OCI-LY7 (cell line): Measurements from ENCODE around the gene AKR1C4. TPM values are rescaled to one million over a fixed set of nuclear protein-coding genes. Genes with fewer than 3 reads are reported as not detected.

Experiments
- BruUV-seq: library from RNA; stranded (reverse); fragments of 400-500 nt; replicated peaks from 2 replicates; lab custom pipeline; 2021; lab: Mats Ljungman, UMichigan
- CTCF ChIA-PET: fragments of 300-600 bp; sonication (Branson Sonifier 250); formaldehyde crosslinking; loops from one replicate; lab custom pipeline; 2022; ENCODE audit warnings: antibody characterized with exemption; ENCODE audit not compliant: unreplicated experiment; lab: Charles Lee
- POLR2A ChIA-PET: fragments of 300-600 bp; sonication (Branson Sonifier 250); formaldehyde crosslinking; loops from one replicate; lab custom pipeline; 2022; ENCODE audit warnings: antibody characterized with exemption; lab: Charles Lee
- DNase-seq: peaks from one replicate; pipeline ENCODE4 v3.0.0-alpha.2; 2015; ENCODE audit warnings: low spot score
- H2AFZ ChIP-seq: fragments of 200-600 bp; sonication (generic), shearing (Covaris generic); 2 replicates; pipeline ENCODE4 v1.6.1; 2014; ENCODE audit warnings: mild to moderate bottlenecking, antibody characterized with exemption, low read length, moderate library complexity
- H3K27ac ChIP-seq: fragments of 200-600 bp; sonication (generic); 2 replicates; pipeline ENCODE4 v1.5.1; 2014; ENCODE audit warnings: mixed run types, low read depth, mild to moderate bottlenecking, moderate library complexity, low read length, inconsistent platforms; ENCODE audit not compliant: poor library complexity, severe bottlenecking
- H3K36me3 ChIP-seq: fragments of 200-600 bp; sonication (generic); 2 replicates; pipeline ENCODE4 v1.6.1; 2014; ENCODE audit warnings: mild to moderate bottlenecking, antibody characterized with exemption, low read length, moderate library complexity, mixed read lengths; ENCODE audit not compliant: insufficient read depth
- H3K4me1 ChIP-seq: fragments of 200-600 bp; sonication (generic); 2 replicates; pipeline ENCODE4 v1.5.1; 2014; ENCODE audit warnings: mild to moderate bottlenecking, low read length; ENCODE audit not compliant: insufficient read depth, poor library complexity, severe bottlenecking
- H3K4me2 ChIP-seq: fragments of 200-600 bp; sonication (generic); 2 replicates; pipeline ENCODE4 v1.6.1; 2014; ENCODE audit warnings: mild to moderate bottlenecking, low read length
- H3K4me3 ChIP-seq: fragments of 200-600 bp; sonication (generic); 2 replicates; pipeline ENCODE4 v1.5.1; 2014; ENCODE audit warnings: mild to moderate bottlenecking, low read depth, low read length; ENCODE audit not compliant: poor library complexity, severe bottlenecking
- H3K79me2 ChIP-seq: fragments of 200-600 bp; sonication (generic); 2 replicates; pipeline ENCODE4 v1.6.1; 2016; ENCODE audit warnings: low read depth, mild to moderate bottlenecking, low read length, moderate library complexity, mixed read lengths; ENCODE audit not compliant: insufficient read depth
- H3K9me2 ChIP-seq: fragments of 200-600 bp; sonication (generic); 2 replicates; pipeline ENCODE4 v1.6.1; 2016; ENCODE audit warnings: mild to moderate bottlenecking, low read length, mixed read lengths; ENCODE audit not compliant: insufficient read depth
- H3K9me3 ChIP-seq: fragments of 200-600 bp; sonication (generic); 2 replicates; pipeline ENCODE4 v1.6.1; 2014; ENCODE audit warnings: mild to moderate bottlenecking, mixed run types, low read length, mixed read lengths
- H4K20me1 ChIP-seq: fragments of 200-600 bp; sonication (generic); 2 replicates; pipeline ENCODE4 v1.6.1; 2014; ENCODE audit warnings: mild to moderate bottlenecking, antibody characterized with exemption, low read length, moderate library complexity, mixed read lengths; ENCODE audit not compliant: insufficient read depth
- CTCF ChIP-seq: fragments of 200-600 bp; sonication (generic); conservative IDR thresholded peaks from 2 replicates; pipeline ENCODE4 v1.5.1; 2014; ENCODE audit warnings: mild to moderate bottlenecking, antibody characterized with exemption, low read length, moderate library complexity, mixed read lengths
- EZH2phosphoT487 ChIP-seq: fragments of 200-600 bp; sonication (generic); IDR thresholded peaks from 2 replicates; pipeline ENCODE4 v1.6.1; 2018; ENCODE audit warnings: low read depth, borderline replicate concordance, mild to moderate bottlenecking, mixed run types, antibody characterized with exemption, low read length, moderate library complexity, mixed read lengths
- intact Hi-C: fragments of 100-400 bp; cut with micrococcal nuclease; formaldehyde crosslinking; loops from one replicate; pipeline ENCODE4 v1.10.0; 2022; ENCODE audit not compliant: unreplicated experiment
- total RNA-seq, 2 experiments: library from RNA; depleted of rRNA in 1 of 2; stranded (reverse); fragments of >200 nt in 1 of 2; shearing (Covaris generic) in 1 of 2; gene quantifications; 2 replicates each; pipeline ENCODE4 v1.2.3, GENCODE V29; 2014 to 2022

AKR1C4 gene
- total RNA-seq, 2 experiments from 2014 or later = not detected

DNA sequence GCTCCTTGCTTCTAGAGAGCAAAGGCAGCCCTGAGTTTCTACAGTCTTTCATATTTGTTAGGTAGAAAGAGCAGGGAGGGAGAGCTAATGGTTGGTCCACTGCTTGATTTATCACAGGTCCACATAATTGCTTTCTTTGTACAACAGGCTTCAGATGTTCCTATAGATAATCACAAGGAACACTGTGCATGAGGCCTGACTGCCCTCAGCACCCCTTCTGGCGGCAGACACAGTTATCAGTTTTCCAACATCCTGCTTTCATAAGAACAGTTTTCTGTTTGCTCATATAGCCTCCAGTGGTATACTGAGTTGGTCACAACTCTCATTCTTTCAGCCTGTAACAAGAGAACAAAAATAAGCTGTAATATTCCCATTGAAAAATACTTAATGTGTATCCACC is 69.7 kb downstream of the AKR1C4 start:
- Histone ChIP-seq H3K36me3 (no peaks in the 10 kb centered on the region), H4K20me1 (no peaks in the 10 kb centered on the region), H3K4me2 (no peak overlapping the region), H3K4me1 (no peaks in the 10 kb centered on the region), H3K27ac (no peak overlapping the region), H3K4me3 (no peak overlapping the region), H3K9me3 (no peaks in the 10 kb centered on the region; the same call in 1 of the 2 replicates), H2AFZ (no peak overlapping the region), H3K9me2 (no peaks in the 10 kb centered on the region), H3K79me2 (no peaks in the 10 kb centered on the region)
- no peak for DNase-seq
- BruUV-seq = no TSS peak
- TF ChIP-seq CTCF (no peak), EZH2phosphoT487 (no peak)
- ChIA-PET POLR2A (no interaction called here), CTCF (no interaction called here)
- intact Hi-C loops = no loop called here

DNA sequence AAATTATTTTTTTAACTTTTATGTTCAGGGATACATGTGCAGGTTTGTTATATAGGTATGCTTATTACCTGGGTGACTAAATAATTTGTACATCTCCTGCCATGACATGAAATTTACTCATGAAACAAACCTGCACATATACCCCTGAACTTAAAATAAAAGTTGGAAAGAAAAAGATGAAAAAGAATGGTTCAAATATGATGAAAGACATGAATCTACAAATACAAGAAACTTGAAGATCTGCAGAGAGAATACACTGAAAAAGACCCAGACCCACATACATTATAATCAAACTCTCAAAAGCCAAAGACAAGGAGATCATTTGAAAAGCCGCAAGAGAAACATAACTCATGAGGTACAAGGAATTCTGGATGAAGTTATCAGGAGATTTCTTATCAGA is 70.2 kb downstream of the AKR1C4 start:
- intact Hi-C loops = no loop called here
- no peak overlapping the region for H3K4me3 ChIP-seq
- no peaks in the 10 kb centered on the region; the same call in 1 of the 2 replicates for H3K9me3 ChIP-seq
- no peaks in the 10 kb centered on the region for H4K20me1 ChIP-seq
- no TSS peak for BruUV-seq
- H3K36me3 ChIP-seq = no peaks in the 10 kb centered on the region
- POLR2A ChIA-PET = no interaction called here
- CTCF ChIA-PET = no interaction called here
- H2AFZ ChIP-seq = no peak overlapping the region
- no peaks in the 10 kb centered on the region for H3K9me2 ChIP-seq
- H3K27ac ChIP-seq = no peak overlapping the region
- no peaks in the 10 kb centered on the region for H3K4me1 ChIP-seq
- no peaks in the 10 kb centered on the region for H3K79me2 ChIP-seq
- no peak for DNase-seq
- no peak overlapping the region for H3K4me2 ChIP-seq
- TF ChIP-seq EZH2phosphoT487 = no peak
- no peak for TF ChIP-seq CTCF

GRCh38 chr10:5268234-5268633 is 71.6 kb downstream of the AKR1C4 start:
- no peaks in the 10 kb centered on the region for H3K9me2 ChIP-seq
- no peaks in the 10 kb centered on the region for H3K4me1 ChIP-seq
- H3K36me3 ChIP-seq = no peaks in the 10 kb centered on the region
- no peaks in the 10 kb centered on the region; the same call in 1 of the 2 replicates for H3K9me3 ChIP-seq
- ChIA-PET POLR2A (no interaction called here), CTCF (no interaction called here)
- H4K20me1 ChIP-seq = no peaks in the 10 kb centered on the region
- no peak overlapping the region for H2AFZ ChIP-seq
- intact Hi-C loops = no loop called here
- no TSS peak for BruUV-seq
- H3K4me2 ChIP-seq = no peak overlapping the region
- H3K27ac ChIP-seq = no peak overlapping the region
- no peaks in the 10 kb centered on the region for H3K79me2 ChIP-seq
- H3K4me3 ChIP-seq = no peak overlapping the region
- TF ChIP-seq EZH2phosphoT487 (no peak), CTCF (no peak)
- no peak for DNase-seq

Other genes starting within 250 kb of the AKR1C4 start
- not detected in 2 replicates for gene AKR1C1, start 233.4 kb upstream of the AKR1C4 start, total RNA-seq (2014; rRNA removed; shearing (Covaris generic))
- not detected in 2 replicates for gene AKR1C1, start 233.4 kb upstream of the AKR1C4 start, total RNA-seq (2022)
- gene AKR1C2, start 193.0 kb upstream of the AKR1C4 start, total RNA-seq (2014; rRNA removed; shearing (Covaris generic)) = not detected in 2 replicates
- gene AKR1C2, start 193.0 kb upstream of the AKR1C4 start, total RNA-seq (2022) = not detected in 2 replicates
- gene AKR1C3, start 102.4 kb upstream of the AKR1C4 start, total RNA-seq (2014; rRNA removed; shearing (Covaris generic)) = not detected in 2 replicates
- not detected in 2 replicates for gene AKR1C3, start 102.4 kb upstream of the AKR1C4 start, total RNA-seq (2022)
- not detected in 2 replicates for gene AKR1C8, start 11.7 kb upstream of the AKR1C4 start, total RNA-seq (2014; rRNA removed; shearing (Covaris generic))
- gene AKR1C8, start 11.7 kb upstream of the AKR1C4 start, total RNA-seq (2022) = not detected in 2 replicates
- not detected in 2 replicates for gene UCN3, start 168.1 kb downstream of the AKR1C4 start, total RNA-seq (2014; rRNA removed; shearing (Covaris generic))
- not detected in 2 replicates for gene UCN3, start 168.1 kb downstream of the AKR1C4 start, total RNA-seq (2022)
- not detected in 2 replicates for gene TUBAL3, start 208.0 kb downstream of the AKR1C4 start, total RNA-seq (2014; rRNA removed; shearing (Covaris generic))
- not detected in 2 replicates for gene TUBAL3, start 208.0 kb downstream of the AKR1C4 start, total RNA-seq (2022)
- 39.8 and 51.4 TPM in 2 replicates for gene NET1, start 215.7 kb downstream of the AKR1C4 start, total RNA-seq (2014; rRNA removed; shearing (Covaris generic))
- gene NET1, start 215.7 kb downstream of the AKR1C4 start, total RNA-seq (2022) = 46.3 and 46.9 TPM in 2 replicates